Femur (tissue), 1 donor: ENCODE measurements around the gene GDPD5.

Experiments
- DNase-seq: peaks from one replicate; pipeline ENCODE4 v3.0.0-alpha.2; 2017

Gene GDPD5

GRCh38 chr11:75534259-75535069 lies 8.7 kb upstream of the GDPD5 start:
- no peak for DNase-seq

DNA sequence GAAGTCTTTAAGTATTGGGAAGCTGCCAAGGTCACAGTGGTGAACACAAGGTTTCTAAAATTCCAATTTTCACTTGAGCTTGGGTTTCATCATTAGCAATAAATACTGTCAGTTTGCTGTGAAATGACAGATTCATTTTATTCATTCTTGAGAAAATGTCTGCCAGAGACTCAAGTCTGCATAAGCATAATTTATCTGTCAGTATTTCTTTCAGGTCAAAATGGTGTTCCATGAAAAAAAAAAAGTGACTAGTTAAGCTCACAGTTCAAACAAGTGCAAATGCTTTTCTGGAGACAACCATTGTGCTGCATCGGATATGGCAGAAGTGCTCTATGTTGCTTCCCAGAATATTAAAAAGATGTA lies 8.1 kb upstream of the GDPD5 start:
- DNase-seq, result no peak

DNA sequence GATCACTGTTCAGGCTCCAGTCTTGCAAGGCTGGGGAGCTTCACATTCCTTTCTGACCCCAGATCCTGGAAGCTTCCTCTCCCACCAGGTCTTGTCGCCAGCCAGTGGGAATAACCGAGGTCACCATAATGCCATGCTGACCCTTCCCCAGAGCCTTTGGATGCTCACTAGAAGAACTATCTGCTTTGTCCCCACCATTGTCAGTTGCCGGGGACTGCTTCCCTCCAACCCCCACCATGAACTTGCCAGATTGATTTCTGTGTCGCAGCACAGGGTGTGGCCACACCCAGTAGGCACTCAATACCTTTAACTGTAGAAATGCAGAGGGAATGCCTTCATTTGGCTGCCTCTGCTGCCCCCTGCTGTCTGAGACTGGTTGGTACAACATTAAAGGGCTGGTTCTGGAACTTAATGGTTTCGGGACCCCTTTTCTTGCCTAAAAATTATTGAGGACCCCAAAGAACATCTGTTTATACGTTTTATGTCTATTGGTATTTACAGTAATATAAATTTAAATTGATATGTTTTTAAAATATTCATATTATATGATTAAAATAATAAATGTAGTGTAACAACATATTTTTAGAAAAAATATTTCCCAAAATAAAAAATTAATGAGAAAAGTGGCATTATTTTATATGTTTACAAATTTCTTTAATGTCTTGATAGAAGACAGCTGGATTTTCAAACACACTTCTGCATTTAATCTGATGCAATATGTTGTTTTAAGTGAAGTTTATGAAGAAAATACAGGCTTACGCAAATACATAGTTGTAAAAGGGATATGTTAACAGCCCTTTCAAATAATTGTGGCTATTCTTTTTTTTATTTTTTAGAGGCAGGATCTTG lies 6.7 kb upstream of the GDPD5 start:
- DNase-seq, result peak; percentile 80

- DNase-seq, result no peak
Observed at GRCh38 chr11:75531325-75531724, 5.6 kb upstream of the GDPD5 start.

GRCh38 chr11:75530577-75530976 lies 4.8 kb upstream of the GDPD5 start:
- DNase-seq, result no peak

- no peak for DNase-seq
Observed at GRCh38 chr11:75527938-75528735, 2.4 kb upstream of the GDPD5 start.

GRCh38 chr11:75527130-75527529 lies 1.4 kb upstream of the GDPD5 start:
- no peak for DNase-seq

DNA sequence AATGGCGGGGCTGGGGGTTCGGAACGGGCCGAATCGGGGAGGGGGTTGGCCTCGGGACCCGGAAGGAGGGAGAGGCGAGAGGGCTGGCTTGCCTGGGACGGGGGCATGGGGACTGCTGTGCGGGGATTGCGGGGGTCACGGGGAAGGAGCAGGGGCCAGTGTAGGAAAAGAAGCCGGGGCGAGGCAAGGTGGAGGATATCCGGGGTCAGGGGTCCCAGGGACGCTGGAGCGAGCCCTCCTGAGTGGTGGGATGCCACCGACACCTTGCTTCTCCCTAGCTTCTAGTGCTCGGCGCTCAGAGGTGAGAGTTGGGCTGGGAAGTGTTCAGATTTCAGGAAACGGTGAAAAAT lies 426 bp upstream of the GDPD5 start:
- no peak for DNase-seq

- no peak for DNase-seq
Observed at GRCh38 chr11:75524665-75525432, 892 bp downstream of the GDPD5 start.

DNA sequence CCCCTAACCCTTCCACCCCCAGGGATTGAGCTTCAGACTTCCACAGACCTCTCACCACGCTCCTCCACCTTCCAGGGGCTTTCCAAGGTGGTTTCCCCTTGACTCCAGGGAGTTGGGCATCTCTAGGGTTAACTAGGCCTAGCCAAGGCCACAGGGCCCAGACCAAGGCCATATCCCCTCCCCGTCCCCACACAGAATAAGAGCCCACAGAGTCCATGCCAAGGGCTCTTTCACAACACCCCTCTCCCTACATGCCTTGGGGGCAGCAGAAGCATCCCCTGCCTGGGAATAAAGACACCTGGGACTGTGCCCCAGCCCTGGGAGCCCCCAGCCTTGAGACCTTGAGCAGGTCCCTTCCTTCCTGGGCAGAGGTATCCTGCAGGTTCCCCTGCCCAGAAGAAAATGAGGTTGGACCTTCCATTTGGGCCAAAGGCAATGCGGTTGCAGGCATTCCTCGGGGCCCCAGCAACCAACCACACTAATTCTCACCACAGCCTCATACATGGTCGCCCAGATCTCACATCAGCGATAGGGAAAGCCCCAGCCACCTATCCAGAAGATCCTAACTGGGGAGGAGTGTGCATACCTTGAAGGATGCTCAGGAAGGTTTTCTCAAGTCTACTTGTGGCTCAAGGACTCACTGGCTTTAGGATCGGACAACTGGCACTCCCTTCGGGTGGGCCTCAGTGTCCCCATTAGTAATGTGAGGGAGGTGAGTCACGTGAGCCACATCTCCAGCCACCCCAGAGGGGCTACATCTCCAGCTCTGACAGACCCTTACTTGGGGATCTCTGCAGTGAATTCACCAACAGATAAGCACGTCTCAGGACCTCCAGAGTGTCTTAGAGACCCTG lies 1.7 kb downstream of the GDPD5 start:
- no peak for DNase-seq

- no peak for DNase-seq
Observed at GRCh38 chr11:75523189-75523588, 2.6 kb downstream of the GDPD5 start.

DNA sequence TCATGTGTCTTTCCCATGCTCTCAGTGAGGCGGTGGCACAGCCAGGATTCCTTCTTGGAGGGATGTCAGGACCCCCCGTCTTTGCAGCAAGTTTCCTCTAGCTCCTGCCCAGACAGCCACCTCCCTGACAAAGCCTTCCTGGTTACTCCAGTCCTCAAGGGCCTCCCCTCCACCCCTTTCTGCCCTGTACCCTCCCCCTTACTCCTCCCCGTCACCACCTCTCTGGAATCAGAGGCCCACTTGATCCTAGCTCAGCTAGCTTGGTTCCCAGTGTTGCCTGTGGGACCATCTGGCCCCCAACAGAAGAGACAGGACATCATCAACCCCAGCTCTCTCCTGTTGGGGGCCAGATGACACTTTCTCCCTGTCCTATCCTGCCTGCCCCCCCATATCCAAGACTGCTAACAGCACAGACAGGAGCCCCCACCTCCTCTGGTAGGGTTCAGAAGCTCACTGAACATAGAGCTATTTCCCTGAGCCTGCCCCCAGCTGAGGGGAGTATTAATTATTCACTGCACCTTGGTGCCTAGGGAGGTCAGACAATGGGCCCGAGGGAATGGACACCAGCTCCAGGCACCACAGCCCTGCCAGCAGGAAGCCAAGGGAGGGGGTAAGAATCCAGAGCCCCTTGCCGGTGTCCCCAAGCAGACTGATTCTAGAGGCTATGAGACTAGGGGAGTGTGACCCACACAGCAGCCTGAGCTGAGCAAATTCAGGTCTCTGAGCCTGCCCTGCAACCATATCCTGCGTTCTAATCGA lies 3.3 kb downstream of the GDPD5 start:
- DNase-seq, result no peak

DNA sequence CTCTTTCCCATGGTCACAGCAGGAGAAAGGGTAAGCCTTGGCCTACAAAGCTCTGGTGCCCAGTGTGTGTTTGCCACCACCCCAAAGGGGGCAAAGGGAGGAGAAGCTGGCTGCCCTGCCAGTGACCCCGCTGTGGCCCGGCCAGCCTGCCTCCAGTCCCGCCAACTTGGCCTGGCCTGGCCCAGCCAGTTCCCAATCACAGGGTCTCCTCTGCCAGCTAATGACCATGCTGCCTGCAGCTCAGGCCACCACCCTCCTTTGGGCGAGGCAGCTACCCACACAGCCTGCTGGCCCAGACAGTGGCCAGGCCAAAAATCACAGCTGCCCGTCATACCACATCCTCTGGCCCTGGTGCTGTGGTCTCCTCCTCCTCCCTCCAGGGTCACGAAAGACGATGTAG lies 5.1 kb downstream of the GDPD5 start:
- peak; percentile 83 for DNase-seq

DNA sequence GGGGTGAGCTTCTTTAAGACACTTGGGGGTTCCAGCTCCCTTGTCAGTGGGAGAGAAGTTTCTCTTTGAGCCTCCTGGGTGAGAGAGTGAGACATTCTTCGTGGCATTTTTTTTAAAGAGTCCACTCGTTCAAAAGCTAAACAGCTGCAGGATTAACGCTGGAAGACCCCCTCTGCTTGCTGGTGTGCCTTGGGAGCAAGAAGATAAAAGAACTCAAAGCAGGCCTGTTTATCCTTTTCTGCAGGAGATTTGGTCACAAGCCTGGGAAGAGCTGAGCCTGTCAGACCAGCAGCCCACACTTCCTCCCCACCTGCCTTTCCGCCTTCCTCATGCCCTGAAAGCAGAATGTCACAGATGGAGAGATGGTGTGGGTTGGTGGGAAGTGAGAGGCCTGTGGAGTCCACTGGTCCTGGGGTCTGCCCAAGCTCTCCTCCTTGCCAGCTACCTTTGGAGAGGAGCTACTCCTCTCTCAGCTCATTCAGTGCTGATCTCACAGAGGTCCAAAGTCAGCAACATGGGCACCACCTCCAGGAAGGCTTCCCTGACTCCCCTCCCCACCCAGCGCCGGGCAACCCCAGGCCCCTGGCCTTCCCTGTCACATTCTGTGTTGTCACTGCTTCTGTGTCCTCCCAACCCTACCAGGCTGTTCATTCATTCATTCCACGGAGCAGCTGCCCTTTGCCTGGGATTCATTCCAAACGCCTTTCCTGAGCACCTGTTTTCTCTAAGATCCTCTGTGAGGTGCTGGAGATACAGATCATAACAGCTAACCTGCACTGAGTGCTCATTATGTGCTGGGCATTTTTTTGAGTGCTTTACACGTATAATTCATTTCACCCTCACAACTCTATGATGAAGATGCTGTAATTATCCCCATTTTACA lies 6.7 kb downstream of the GDPD5 start:
- DNase-seq, result no peak

GRCh38 chr11:75518204-75518549 lies 7.6 kb downstream of the GDPD5 start:
- DNase-seq, result no peak

- DNase-seq, result no peak
Observed at GRCh38 chr11:75516886-75517285, 8.9 kb downstream of the GDPD5 start.

GRCh38 chr11:75516140-75516539 lies 9.6 kb downstream of the GDPD5 start:
- no peak for DNase-seq

GRCh38 chr11:75514596-75514995 lies 11.1 kb downstream of the GDPD5 start:
- no peak for DNase-seq

- DNase-seq, result no peak
Observed at GRCh38 chr11:75513250-75513649, 12.5 kb downstream of the GDPD5 start.

DNA sequence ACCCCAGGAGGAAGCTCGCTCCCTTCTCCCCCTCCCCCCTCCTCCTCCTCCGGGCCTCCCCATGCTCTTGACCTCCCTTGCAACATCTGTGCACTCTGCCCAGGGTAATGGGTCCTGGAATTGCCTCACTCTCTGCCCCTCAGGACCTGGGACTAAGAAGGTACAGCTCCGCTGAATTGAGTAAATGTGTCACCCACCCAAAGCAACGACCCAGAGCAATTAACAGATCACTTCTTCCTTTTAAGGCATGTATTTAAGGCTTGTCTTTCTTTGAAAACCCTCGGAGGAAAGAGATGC lies 15.1 kb downstream of the GDPD5 start:
- DNase-seq, result no peak
